Activated CD4-positive, alpha-beta T cell treated with anti-CD3 and anti-CD28 coated beads, Interleukin-2, amount 10 ng/mL, durations not matched to agents 7 days and 5 days (primary cell): ENCODE results near the gene WDR62. TPM values are rescaled to one million over a fixed set of nuclear protein-coding genes. Genes with fewer than 3 reads are reported as not detected.

Experiments used
- CTCF ChIA-PET: fragments of 350-600 bp; sonication (Branson Sonifier 250); formaldehyde crosslinking; loops from one replicate; lab custom pipeline; 2021; ENCODE audit warnings: antibody characterized with exemption; lab: Charles Lee
- POLR2A ChIA-PET: fragments of 350-600 bp; sonication (Branson Sonifier 250); formaldehyde crosslinking; loops from one replicate; lab custom pipeline; 2021; ENCODE audit warnings: antibody characterized with exemption; lab: Charles Lee
- DNase-seq: peaks from one replicate; pipeline ENCODE4 v3.0.0-alpha.2; 2020
- H3K27ac Mint-ChIP-seq: one replicate; pipeline ENCODE4 v1.8.0; 2021; ENCODE audit warnings: mild to moderate bottlenecking, moderate library complexity, mixed read lengths
- H3K27me3 Mint-ChIP-seq: one replicate; pipeline ENCODE4 v1.8.0; 2021; ENCODE audit warnings: mixed read lengths
- H3K36me3 Mint-ChIP-seq: one replicate; pipeline ENCODE4 v1.8.0; 2021; ENCODE audit warnings: low read depth, mixed read lengths
- H3K4me1 Mint-ChIP-seq: one replicate; pipeline ENCODE4 v1.8.0; 2021; ENCODE audit warnings: mixed read lengths
- H3K4me3 Mint-ChIP-seq: one replicate; pipeline ENCODE4 v1.8.0; 2021; ENCODE audit warnings: mild to moderate bottlenecking, moderate library complexity, mixed read lengths
- H3K9me3 Mint-ChIP-seq: one replicate; pipeline ENCODE4 v1.8.0; 2021; ENCODE audit warnings: mixed read lengths
- total RNA-seq, 2 experiments: library from RNA; stranded (reverse); gene quantifications; one replicate each; pipeline ENCODE4 v1.2.3, GENCODE V29; 2021

WDR62 gene
- total RNA-seq, 2 experiments from 2014 or later = 33.4 to 37.1 TPM

DNA sequence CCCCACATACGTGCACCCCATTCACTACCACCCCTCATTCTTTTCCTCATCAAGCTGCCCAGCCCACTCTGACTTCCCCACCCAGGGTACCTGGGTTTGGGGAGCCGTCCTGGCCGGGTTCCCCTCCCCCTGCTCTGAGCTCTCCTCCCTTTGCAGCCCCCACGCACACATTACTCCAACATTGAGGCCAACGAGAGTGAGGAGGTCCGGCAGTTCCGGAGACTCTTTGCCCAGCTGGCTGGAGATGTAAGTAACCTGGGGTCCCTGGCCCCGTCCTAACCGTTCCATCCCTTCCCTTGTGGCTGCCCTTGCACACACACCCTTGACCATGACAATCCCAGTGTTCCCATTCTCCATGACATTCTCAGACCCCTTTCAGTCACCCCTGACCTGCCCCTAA, 87.8 kb downstream of the WDR62 start:
- CTCF ChIA-PET = interaction anchor here (1.1 kb wide), 1 partner anchor 15 kb away, joined by 3 read pairs; no protein-coding TSS in a partner anchor
- POLR2A ChIA-PET = no interaction called here
- Mint-ChIP-seq H3K9me3 (no peaks in the 10 kb centered on the region), H3K27ac (peak overlapping the region; percentile 36), H3K27me3 (no peaks in the 10 kb centered on the region), H3K36me3 (peaks cover 46% of the 10 kb centered on the region), H3K4me1 (peaks cover 25% of the 10 kb centered on the region), H3K4me3 (no peak overlapping the region)
- DNase-seq = no peak

- Mint-ChIP-seq H3K9me3 (no peaks in the 10 kb centered on the region), H3K4me3 (no peak overlapping the region), H3K27ac (no peak overlapping the region), H3K36me3 (peaks cover 61% of the 10 kb centered on the region), H3K27me3 (no peaks in the 10 kb centered on the region), H3K4me1 (peaks cover 22% of the 10 kb centered on the region)
- CTCF ChIA-PET = interaction anchor here (0.6 to 1.0 kb wide), 3 partner anchors 17 to 55 kb away, joined by 3 to 7 read pairs (median 4); no protein-coding TSS in a partner anchor
- POLR2A ChIA-PET = no interaction called here
- DNase-seq = no peak
Observed at GRCh38 chr19:36144624-36145023, 89.9 kb downstream of the WDR62 start.

GRCh38 chr19:36149673-36150406, 95.1 kb downstream of the WDR62 start:
- POLR2A ChIA-PET = no interaction called here

GRCh38 chr19:36150586-36150985, 95.9 kb downstream of the WDR62 start:
- Mint-ChIP-seq H3K27me3 (no peaks in the 10 kb centered on the region), H3K9me3 (no peaks in the 10 kb centered on the region), H3K36me3 (peaks cover 43% of the 10 kb centered on the region), H3K4me3 (no peak overlapping the region), H3K27ac (no peak overlapping the region), H3K4me1 (peaks cover 9% of the 10 kb centered on the region)
- CTCF ChIA-PET = interaction anchor here (0.9 kb wide), 1 partner anchor 19 kb away, joined by 3 read pairs; no protein-coding TSS in a partner anchor
- POLR2A ChIA-PET = no interaction called here
- DNase-seq = no peak

More at GRCh38 chr19:36149673-36150406, 95.1 kb downstream of the WDR62 start:
- Mint-ChIP-seq H3K9me3 (no peaks in the 10 kb centered on the region), H3K36me3 (peaks cover 46% of the 10 kb centered on the region), H3K27ac (peak overlapping the region; percentile 51), H3K27me3 (no peaks in the 10 kb centered on the region), H3K4me1 (peaks cover 9% of the 10 kb centered on the region), H3K4me3 (no peak overlapping the region)
- DNase-seq = no peak
- CTCF ChIA-PET = interaction anchor here (0.5 to 0.9 kb wide), 3 partner anchors 16 to 65 kb away, joined by 3 read pairs; no protein-coding TSS in a partner anchor

DNA sequence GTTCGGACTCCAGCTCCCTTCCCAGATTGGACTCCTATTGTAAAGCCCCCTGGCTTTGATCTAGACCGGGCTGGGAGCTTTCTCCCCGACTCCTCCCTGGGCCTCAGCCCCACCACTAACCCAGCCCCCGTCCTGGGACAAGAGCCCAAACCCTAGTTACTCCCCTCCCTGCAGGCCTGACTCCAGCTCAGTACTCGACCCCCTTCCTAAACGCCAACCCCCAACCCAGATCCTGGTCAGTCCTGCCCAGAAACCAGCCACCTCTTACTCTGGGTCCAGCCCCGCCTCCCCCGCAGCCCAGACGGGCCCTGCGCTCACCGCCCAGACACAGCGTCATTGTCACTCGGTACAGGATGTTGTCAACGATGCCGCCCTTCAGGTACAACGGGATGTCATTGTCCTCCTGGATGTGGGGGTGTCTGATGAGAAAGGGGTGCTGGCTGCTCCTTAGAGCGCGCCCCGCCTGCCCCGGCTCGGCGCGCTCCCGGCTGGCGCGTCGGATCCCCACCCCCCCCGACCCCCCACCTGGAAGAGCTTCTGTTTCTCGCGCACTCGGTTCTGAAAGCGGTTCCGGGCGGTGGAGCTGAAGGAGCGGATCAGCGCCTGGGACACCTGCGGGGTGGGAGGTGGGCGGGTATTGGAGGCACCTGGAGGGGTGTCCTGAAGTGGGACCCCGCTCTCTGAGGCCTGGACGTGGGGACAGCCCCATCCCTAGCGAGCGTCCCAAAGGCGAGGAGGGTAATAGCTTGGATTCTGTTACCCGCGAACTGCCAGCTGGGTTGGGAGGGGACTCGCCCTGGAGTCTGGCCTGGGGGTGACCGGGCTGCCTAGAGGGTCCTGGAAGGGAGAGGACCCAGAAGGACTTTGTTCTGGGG, 96.7 kb downstream of the WDR62 start:
- POLR2A ChIA-PET = no interaction called here
- CTCF ChIA-PET = interaction anchor here (0.5 to 0.9 kb wide), 2 partner anchors 18 to 25 kb away, joined by 3 to 4 read pairs; no protein-coding TSS in a partner anchor
- peaks cover 7% of the 10 kb centered on the region for H3K4me1 Mint-ChIP-seq
- H3K27ac Mint-ChIP-seq = no peak overlapping the region
- no peaks in the 10 kb centered on the region for H3K27me3 Mint-ChIP-seq
- peaks cover 37% of the 10 kb centered on the region for H3K36me3 Mint-ChIP-seq
- no peaks in the 10 kb centered on the region for H3K9me3 Mint-ChIP-seq
- DNase-seq = no peak
- no peak overlapping the region for H3K4me3 Mint-ChIP-seq

GRCh38 chr19:36152019-36152351, 97.3 kb downstream of the WDR62 start:
- no peaks in the 10 kb centered on the region for H3K9me3 Mint-ChIP-seq
- H3K4me1 Mint-ChIP-seq = peaks cover 6% of the 10 kb centered on the region
- H3K36me3 Mint-ChIP-seq = peaks cover 32% of the 10 kb centered on the region
- H3K4me3 Mint-ChIP-seq = no peak overlapping the region
- no peaks in the 10 kb centered on the region for H3K27me3 Mint-ChIP-seq
- no peak overlapping the region for H3K27ac Mint-ChIP-seq
- ChIA-PET CTCF (no interaction called here), POLR2A (no interaction called here)
- no peak for DNase-seq

GRCh38 chr19:36152352-36153091, 97.8 kb downstream of the WDR62 start, which contains the start of gene COX7A1:
Gene COX7A1 (minus strand): TSS chr19:36152447. CDS start chr19:36152407, 40 bp downstream.
- Mint-ChIP-seq H3K27ac (no peak within 1 kb of the TSS), H3K4me1 (peaks cover 4% of the 10 kb centered on the region), H3K27me3 (no peaks in the 10 kb centered on the region), H3K4me3 (no peak within 1 kb of the TSS), H3K9me3 (no peaks in the 10 kb centered on the region), H3K36me3 (peaks cover 29% of the 10 kb centered on the region)
- ChIA-PET CTCF (interaction anchor here (0.6 to 1.2 kb wide), 5 partner anchors 13 to 36 kb away, joined by 3 to 5 read pairs (median 3); partner anchors contain the start of gene CAPNS1), POLR2A (no interaction called here)
- no peak for DNase-seq

DNA sequence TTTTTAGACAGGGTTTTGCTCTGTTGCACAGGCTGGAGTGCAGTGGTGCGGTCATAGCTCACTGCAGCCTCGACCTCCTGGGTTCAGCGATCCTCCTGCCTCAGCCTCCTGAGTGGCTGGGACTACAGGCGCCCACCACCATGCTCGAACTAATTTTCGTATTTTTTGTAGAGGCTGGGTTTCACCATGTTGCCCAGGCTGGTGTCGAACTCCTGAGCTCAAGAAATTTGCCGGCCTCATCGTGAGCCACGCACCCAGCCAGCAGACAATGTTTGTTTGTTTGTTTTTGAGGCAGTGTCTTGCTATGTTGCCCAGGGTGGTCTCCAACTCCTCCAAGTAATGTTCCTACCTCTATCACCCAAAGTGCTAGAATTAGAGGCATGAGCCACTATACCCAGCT, 98.4 kb downstream of the WDR62 start:
- CTCF ChIA-PET = interaction anchor here (0.6 to 1.2 kb wide), 5 partner anchors 13 to 37 kb away, joined by 3 to 5 read pairs (median 3); partner anchors contain the start of gene CAPNS1
- Mint-ChIP-seq H3K36me3 (peaks cover 26% of the 10 kb centered on the region), H3K27me3 (no peaks in the 10 kb centered on the region), H3K4me1 (peaks cover 4% of the 10 kb centered on the region), H3K9me3 (no peaks in the 10 kb centered on the region), H3K27ac (no peak overlapping the region), H3K4me3 (no peak overlapping the region)
- POLR2A ChIA-PET = no interaction called here
- no peak for DNase-seq

Other genes starting within 250 kb of the WDR62 start
- not detected for gene PRODH2, start 242.1 kb upstream of the WDR62 start, total RNA-seq
- not detected for gene NPHS1, start 202.4 kb upstream of the WDR62 start, total RNA-seq
- under 1 TPM; 0.19 to 0.25 TPM for gene KIRREL2, start 198.0 kb upstream of the WDR62 start, total RNA-seq
- under 1 TPM; 0.42 to 0.79 TPM for gene APLP1, start 186.3 kb upstream of the WDR62 start, total RNA-seq
- 10 to 100 TPM; 36.9 to 47.5 TPM for gene NFKBID, start 154.4 kb upstream of the WDR62 start, total RNA-seq
- gene HCST, start 152.4 kb upstream of the WDR62 start, total RNA-seq = 100 to 1,000 TPM; 117 to 137 TPM
- not detected for gene TYROBP, start 146.6 kb upstream of the WDR62 start, total RNA-seq
- gene LRFN3, start 118.5 kb upstream of the WDR62 start, total RNA-seq = 10 to 100 TPM; 12.3 to 13.5 TPM
- gene SDHAF1, start 59.7 kb upstream of the WDR62 start, total RNA-seq = 10 to 100 TPM; 15.6 to 16.8 TPM
- 1 to 10 TPM; 1.8 to 2.4 TPM for gene SYNE4, start 46.1 kb upstream of the WDR62 start, total RNA-seq
- gene ALKBH6, start 40.7 kb upstream of the WDR62 start, total RNA-seq = 10 to 100 TPM; 38.2 to 43.0 TPM
- gene CLIP3, start 22.0 kb upstream of the WDR62 start, total RNA-seq = 1 to 10 TPM in 1 of 2 experiments, under 1 TPM in 1; 0.75 to 1.4 TPM
- gene THAP8, start 612 bp upstream of the WDR62 start, total RNA-seq = 1 to 10 TPM; 6.1 to 7.0 TPM
- not detected for gene OVOL3, start 56.2 kb downstream of the WDR62 start, total RNA-seq
- 10 to 100 TPM; 51.2 to 56.4 TPM for gene POLR2I, start 60.0 kb downstream of the WDR62 start, total RNA-seq
- 100 to 1,000 TPM; 195 to 197 TPM for gene TBCB, start 60.6 kb downstream of the WDR62 start, total RNA-seq
- 100 to 1,000 TPM; 449 to 519 TPM for gene CAPNS1, start 85.2 kb downstream of the WDR62 start, total RNA-seq
- gene COX7A1, start 97.5 kb downstream of the WDR62 start, total RNA-seq = not detected
- gene ZNF565, start 159.8 kb downstream of the WDR62 start, total RNA-seq = 1 to 10 TPM; 2.7 to 3.3 TPM
- gene ZNF146, start 160.2 kb downstream of the WDR62 start, total RNA-seq = 10 to 100 TPM; 59.5 to 65.0 TPM